H1 (cell line): Measurements from ENCODE around the gene RNASEL. TPM values are rescaled to one million over a fixed set of nuclear protein-coding genes. Genes with fewer than 3 reads are reported as not detected.
A peak's percentile ranks its signal among the peaks of the same experiment; 100 is the strongest.

Experiments used
- CTCF ChIA-PET: fragments of 300-600 bp; sonication (Branson Sonifier 250); formaldehyde crosslinking; loops from one replicate; lab custom pipeline; 2021; ENCODE audit not compliant: partially characterized antibody; lab: Charles Lee
- POLR2A ChIA-PET: fragments of 300-600 bp; sonication (Branson Sonifier 250); formaldehyde crosslinking; loops from one replicate; lab custom pipeline; 2021; ENCODE audit warnings: inconsistent platforms; ENCODE audit not compliant: partially characterized antibody; lab: Charles Lee
- DNase-seq, 2 experiments: peaks; one replicate each; pipeline versions ENCODE4 v3.0.0 to v3.0.0-alpha.2; 2010 to 2022; ENCODE audit warnings: low spot score in 2 of 2, low read depth in 1 of 2, mixed read lengths in 1 of 2
- FAIRE-seq: peaks from 2 replicates; lab custom pipeline; 2011; peaks lifted over from hg19 to GRCh38; lab: Jason Lieb, UNC
- H2AFZ ChIP-seq: 2 replicates; pipeline ENCODE4 v1.8.1; 2012; ENCODE audit warnings: low read length, inconsistent platforms
- H2AK5ac ChIP-seq: 2 replicates; pipeline ENCODE4 v1.6.1; 2013; ENCODE audit warnings: low read depth, low read length
- H2BK120ac ChIP-seq: replicated peaks from 2 replicates; pipeline ENCODE3; 2013; ENCODE audit warnings: low read depth, low read length, inconsistent platforms
- H2BK12ac ChIP-seq: 2 replicates; pipeline ENCODE4 v1.6.1; 2013; ENCODE audit warnings: low read depth, low read length
- H2BK15ac ChIP-seq: 2 replicates; pipeline ENCODE4 v1.6.1; 2013; ENCODE audit warnings: low read length
- H2BK20ac ChIP-seq: 2 replicates; pipeline ENCODE4 v1.6.1; 2013; ENCODE audit warnings: low read length
- H2BK5ac ChIP-seq: 2 replicates; pipeline ENCODE4 v1.6.1; 2013; ENCODE audit warnings: low read depth, low read length
- H3K14ac ChIP-seq: 2 replicates; pipeline ENCODE4 v1.6.1; 2013; ENCODE audit warnings: inconsistent platforms; ENCODE audit not compliant: insufficient read length
- H3K18ac ChIP-seq: 2 replicates; pipeline ENCODE4 v1.6.1; 2013; ENCODE audit warnings: low read length; ENCODE audit errors: extremely low read depth
- H3K23ac ChIP-seq: 2 replicates; pipeline ENCODE4 v1.6.1; 2013; ENCODE audit warnings: inconsistent platforms; ENCODE audit not compliant: insufficient read length
- H3K23me2 ChIP-seq: 2 replicates; pipeline ENCODE4 v1.6.1; 2013; ENCODE audit warnings: low read depth, low read length
- H3K27ac ChIP-seq: 2 replicates; pipeline ENCODE4 v1.6.1; 2011; ENCODE audit warnings: low read depth, low read length, inconsistent platforms
- H3K27me3 ChIP-seq, 4 experiments: replicated peaks in 1 of 4; 1 replicate in 1 of 4; 2 replicates in 3 of 4; pipeline versions ENCODE4 v1.6.1 to v1.8.1; 2011 to 2013; ENCODE audit warnings: low read length in 3 of 4, mild to moderate bottlenecking in 3 of 4, inconsistent platforms in 2 of 4, mixed read lengths in 2 of 4, moderate library complexity in 1 of 4; ENCODE audit not compliant: control insufficient read depth in 3 of 4, insufficient read depth in 3 of 4; ENCODE audit errors: extremely low read depth in 1 of 4
- H3K36me3 ChIP-seq, 4 experiments: 2 replicates each; pipeline versions ENCODE4 v1.6.1 to v1.8.1; 2011 to 2013; ENCODE audit warnings: mild to moderate bottlenecking in 4 of 4, low read length in 3 of 4, moderate library complexity in 2 of 4, control low read depth in 1 of 4, inconsistent platforms in 1 of 4; ENCODE audit not compliant: insufficient read depth in 4 of 4, control insufficient read depth in 2 of 4
- H3K4ac ChIP-seq: replicated peaks from 2 replicates; pipeline ENCODE3; 2013; ENCODE audit warnings: low read length, low read depth, mixed read lengths, inconsistent platforms; ENCODE audit not compliant: insufficient read length
- H3K4me1 ChIP-seq, 4 experiments: replicated peaks in 1 of 4; 1 replicate in 1 of 4; 2 replicates in 3 of 4; pipeline versions ENCODE4 v1.6.1 to v1.8.1; 2011 to 2013; ENCODE audit warnings: low read length in 3 of 4, inconsistent platforms in 2 of 4, mixed read lengths in 1 of 4; ENCODE audit not compliant: insufficient read depth in 4 of 4, control insufficient read depth in 3 of 4
- H3K4me2 ChIP-seq, 2 experiments: 2 replicates each; pipeline versions ENCODE4 v1.6.1 to v1.8.1; 2011 to 2013; ENCODE audit warnings: low read depth in 2 of 2, low read length in 2 of 2, control low read depth in 1 of 2, inconsistent platforms in 1 of 2, mild to moderate bottlenecking in 1 of 2; ENCODE audit not compliant: insufficient read depth in 1 of 2
- H3K4me3 ChIP-seq, 4 experiments: fragments of 200-600, 300-600 bp in 1 of 4; sonication (generic), shearing (Covaris generic), sonication (Bioruptor Twin) in 1 of 4; 2 replicates each; pipeline versions ENCODE4 v1.5.1 to v1.8.1; 2011 to 2016; ENCODE audit warnings: low read length in 4 of 4, low read depth in 3 of 4, control low read depth in 2 of 4, inconsistent platforms in 2 of 4, mild to moderate bottlenecking in 2 of 4, mixed read lengths in 1 of 4, moderate library complexity in 1 of 4; ENCODE audit not compliant: insufficient read depth in 2 of 4; ENCODE audit errors: extremely low read depth in 1 of 4
- H3K56ac ChIP-seq: replicated peaks from 2 replicates; pipeline ENCODE3; 2013; ENCODE audit warnings: low read depth, mild to moderate bottlenecking, mixed read lengths, low read length, inconsistent platforms; ENCODE audit not compliant: insufficient read length
- H3K79me1 ChIP-seq: 2 replicates; pipeline ENCODE4 v1.6.1; 2013; ENCODE audit warnings: low read depth, low read length, control low read depth
- H3K79me2 ChIP-seq, 2 experiments: 2 replicates each; pipeline versions ENCODE4 v1.6.1 to v1.8.1; 2012 to 2013; ENCODE audit warnings: low read length in 2 of 2, mild to moderate bottlenecking in 2 of 2, inconsistent platforms in 1 of 2; ENCODE audit not compliant: insufficient read depth in 2 of 2, control insufficient read depth in 1 of 2
- H3K9ac ChIP-seq, 4 experiments: replicated peaks in 1 of 4; 1 replicate in 1 of 4; 2 replicates in 3 of 4; pipeline versions ENCODE4 v1.6.1 to v1.8.1; 2011 to 2013; ENCODE audit warnings: low read depth in 3 of 4, low read length in 3 of 4, control low read depth in 2 of 4, mild to moderate bottlenecking in 2 of 4, moderate library complexity in 2 of 4, inconsistent platforms in 1 of 4; ENCODE audit errors: extremely low read depth in 1 of 4
- H3K9me3 ChIP-seq, 2 experiments: 2 replicates each; pipeline versions ENCODE4 v1.6.1 to v1.8.1; 2012 to 2013; ENCODE audit warnings: mild to moderate bottlenecking in 2 of 2, moderate library complexity in 2 of 2, control low read depth in 1 of 2, inconsistent platforms in 1 of 2, low read depth in 1 of 2, low read length in 1 of 2, mixed read lengths in 1 of 2; ENCODE audit not compliant: insufficient read depth in 2 of 2
- H4K20me1 ChIP-seq, 2 experiments: replicated peaks in 1 of 2; 2 replicates each; pipeline versions ENCODE3 to v1.8.1; 2011 to 2013; ENCODE audit warnings: inconsistent platforms in 2 of 2, low read length in 2 of 2, mild to moderate bottlenecking in 1 of 2; ENCODE audit not compliant: insufficient read depth in 2 of 2, control insufficient read depth in 1 of 2
- H4K5ac ChIP-seq: 2 replicates; pipeline ENCODE4 v1.6.1; 2013; ENCODE audit warnings: low read length, low read depth, mixed read lengths, inconsistent platforms; ENCODE audit not compliant: insufficient read length
- H4K8ac ChIP-seq: 2 replicates; pipeline ENCODE4 v1.8.0; 2013; ENCODE audit warnings: mild to moderate bottlenecking, moderate library complexity, low read length, inconsistent platforms; ENCODE audit not compliant: insufficient read depth; ENCODE audit errors: extremely low read depth
- H4K91ac ChIP-seq: replicated peaks from 2 replicates; pipeline ENCODE3; 2013; ENCODE audit warnings: low read length, mixed read lengths, inconsistent platforms; ENCODE audit not compliant: insufficient read length
- EP300 ChIP-seq, 2 experiments: IDR thresholded peaks; 1 replicate in 1 of 2; 2 replicates in 1 of 2; pipeline ENCODE4 v1.6.1; 2011 to 2012; ENCODE audit warnings: low read depth in 2 of 2, low read length in 2 of 2, mild to moderate bottlenecking in 2 of 2, borderline replicate concordance in 1 of 2, inconsistent platforms in 1 of 2, moderate library complexity in 1 of 2
- RAD21 ChIP-seq, 2 experiments: IDR thresholded peaks in 1 of 2; conservative IDR thresholded peaks in 1 of 2; 2 replicates each; pipeline ENCODE4 v1.6.1; 2011; ENCODE audit warnings: low read depth in 2 of 2, low read length in 2 of 2, improper control_type of control experiment in 1 of 2, inconsistent platforms in 1 of 2, mild to moderate bottlenecking in 1 of 2, moderate library complexity in 1 of 2
- RFX5 ChIP-seq: IDR thresholded peaks from 2 replicates; pipeline ENCODE4 v1.6.1; 2011; ENCODE audit warnings: low read depth, low read length, improper control_type of control experiment, borderline replicate concordance
- WGBS, 2 experiments: shearing (Covaris generic) in 1 of 2; methylation state at CpG; one replicate each; pipeline versions ENCODE4 v1.1.6 to v1.1.7; 2013 to 2015; ENCODE audit warnings: low lambda C conversion rate in 2 of 2, mixed read lengths in 2 of 2, inconsistent platforms in 1 of 2, low coverage in 1 of 2, missing lambda C conversion rate in 1 of 2; ENCODE audit not compliant: insufficient replicate concordance in 2 of 2, insufficient coverage in 1 of 2, insufficient read length in 1 of 2; ENCODE audit errors: extremely low coverage in 1 of 2, missing lambda C conversion rate in 1 of 2; 5-methylcytosine and 5-hydroxymethylcytosine counted together
- polyA plus RNA-seq, 7 experiments: library from polyadenylated mRNA; depleted of rRNA in 3 of 7; stranded (reverse) in 5 of 7; unstranded in 2 of 7; fragments of >200 nt in 5 of 7; fragments of 200-250 nt in 2 of 7; gene quantifications; 1 replicate in 5 of 7; 2 replicates in 1 of 7; 4 replicates in 1 of 7; pipeline versions ENCODE4 v1.2.1 to v1.2.3, GENCODE V29; 2011 to 2013; ENCODE audit warnings: missing spikeins in 2 of 7, mixed read lengths in 2 of 7
- total RNA-seq: library from RNA; stranded (reverse); fragmentation: NEBNext Ultra II Directional; extraction: Animal tissue kit (Norgen Biotek cat#: 25700); gene quantifications from 2 replicates; pipeline ENCODE4 v1.2.1, GENCODE V29; 2021
- TF ChIP-seq, protein P1 (sequence below), 3 experiments: IDR thresholded peaks; 1 replicate in 2 of 3; 2 replicates in 1 of 3; pipeline versions ENCODE4 v1.5.1 to v1.6.1; 2011; ENCODE audit warnings: low read length in 3 of 3, mild to moderate bottlenecking in 3 of 3, inconsistent platforms in 2 of 3, low read depth in 1 of 3, moderate library complexity in 1 of 3; ENCODE audit not compliant: insufficient read depth in 1 of 3; ENCODE audit errors: control extremely low read depth in 1 of 3

Gene RNASEL
- total and polyA plus RNA-seq, 2 of the 8 experiments (the other 6 are each of a cell fraction or from before 2014, with no cell fraction given), result 0.39 to 0.78 TPM

DNA sequence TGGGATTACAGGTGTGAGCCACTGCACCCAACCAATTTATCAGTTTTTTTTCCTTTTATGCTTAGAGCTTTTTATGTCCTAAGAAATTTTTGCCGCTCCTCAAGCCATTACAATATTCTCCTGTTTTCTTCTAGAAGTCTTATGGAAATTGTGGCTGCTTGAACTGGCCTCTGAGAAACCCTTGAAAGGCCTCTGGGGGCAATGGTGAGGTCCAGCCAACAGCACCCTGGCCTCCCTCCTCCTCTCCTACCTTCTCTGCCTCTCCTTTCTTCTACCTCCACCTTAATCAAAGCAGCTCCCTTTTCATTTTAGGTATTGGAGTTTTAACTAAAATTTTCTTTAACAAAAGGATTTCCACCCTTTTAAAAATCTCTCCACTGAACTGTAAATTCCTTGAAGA is 39.6 kb upstream of the RNASEL start:
- H3K4me3 ChIP-seq, result no peak overlapping the region
- no peak overlapping the region for H2BK120ac ChIP-seq
- no peak overlapping the region for H3K4ac ChIP-seq
- H3K4me2 ChIP-seq, result no peak overlapping the region
- no peaks in the 10 kb centered on the region for H3K9me3 ChIP-seq
- no peak overlapping the region for H2BK5ac ChIP-seq
- DNase-seq (no peak), FAIRE-seq (no peak)
- CTCF ChIA-PET, result interaction anchor here (1.0 to 5.0 kb wide), 12 partner anchors 12 to 155 kb away, joined by 3 to 35 read pairs (median 4); no protein-coding TSS in a partner anchor
- no peak overlapping the region for H4K5ac ChIP-seq
- H4K20me1 ChIP-seq, result no peaks in the 10 kb centered on the region
- H2AFZ ChIP-seq, result no peak overlapping the region
- no peaks in the 10 kb centered on the region for H3K79me1 ChIP-seq
- H2BK20ac ChIP-seq, result no peak overlapping the region
- no peak overlapping the region for H4K8ac ChIP-seq
- H3K27me3 ChIP-seq, result no peaks in the 10 kb centered on the region
- no peak overlapping the region for H3K23ac ChIP-seq
- no peak overlapping the region for H3K18ac ChIP-seq
- H3K27ac ChIP-seq, result no peak overlapping the region
- 90% methylated on average over 1 of the region's 1 CpG; no CpG with 5 or more reads in 1 of the 2 experiments for WGBS, 2 experiments
- H3K14ac ChIP-seq, result no peak overlapping the region
- no peak for TF ChIP-seq EP300 (IDR thresholded peaks at IDR 0.05; ENCODE audit: borderline replicate concordance in 1 of 2, low read depth in 2 of 2, low read length in 2 of 2)
- TF ChIP-seq RAD21 (IDR thresholded peaks at IDR 0.05 in 1 of 2, conservative IDR thresholded peaks at IDR 0.05 in 1 of 2; ENCODE audit: low read depth in 2 of 2, low read length in 2 of 2), result peak in 1 of 2 experiments; percentile 11; a peak in 1 of 4 replicates
- TF ChIP-seq, protein P1, sequence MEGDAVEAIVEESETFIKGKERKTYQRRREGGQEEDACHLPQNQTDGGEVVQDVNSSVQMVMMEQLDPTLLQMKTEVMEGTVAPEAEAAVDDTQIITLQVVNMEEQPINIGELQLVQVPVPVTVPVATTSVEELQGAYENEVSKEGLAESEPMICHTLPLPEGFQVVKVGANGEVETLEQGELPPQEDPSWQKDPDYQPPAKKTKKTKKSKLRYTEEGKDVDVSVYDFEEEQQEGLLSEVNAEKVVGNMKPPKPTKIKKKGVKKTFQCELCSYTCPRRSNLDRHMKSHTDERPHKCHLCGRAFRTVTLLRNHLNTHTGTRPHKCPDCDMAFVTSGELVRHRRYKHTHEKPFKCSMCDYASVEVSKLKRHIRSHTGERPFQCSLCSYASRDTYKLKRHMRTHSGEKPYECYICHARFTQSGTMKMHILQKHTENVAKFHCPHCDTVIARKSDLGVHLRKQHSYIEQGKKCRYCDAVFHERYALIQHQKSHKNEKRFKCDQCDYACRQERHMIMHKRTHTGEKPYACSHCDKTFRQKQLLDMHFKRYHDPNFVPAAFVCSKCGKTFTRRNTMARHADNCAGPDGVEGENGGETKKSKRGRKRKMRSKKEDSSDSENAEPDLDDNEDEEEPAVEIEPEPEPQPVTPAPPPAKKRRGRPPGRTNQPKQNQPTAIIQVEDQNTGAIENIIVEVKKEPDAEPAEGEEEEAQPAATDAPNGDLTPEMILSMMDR (IDR thresholded peaks at IDR 0.05; ENCODE audit: control extremely low read depth in 1 of 3, insufficient read depth in 1 of 3, low read depth in 1 of 3, low read length in 3 of 3), result peak in 2 of 3 experiments; percentile 10 to 11; a peak in 2 of 4 replicates
- TF ChIP-seq RFX5, result no peak
- no peak overlapping the region for H3K56ac ChIP-seq
- H3K4me1 ChIP-seq, result peaks cover 6 to 20% (median 12%) of the 10 kb centered on the region in 4 experiments; a peak in 6 of 7 replicates
- POLR2A ChIA-PET, result interaction anchor here (0.8 to 15.8 kb wide), 4 partner anchors 9 to 39 kb away, joined by 3 to 107 read pairs (median 3); no protein-coding TSS in a partner anchor
- no peak overlapping the region for H2BK12ac ChIP-seq
- H3K79me2 ChIP-seq, result no peaks in the 10 kb centered on the region
- no peak overlapping the region for H4K91ac ChIP-seq
- no peak overlapping the region for H2AK5ac ChIP-seq
- no peak overlapping the region for H2BK15ac ChIP-seq
- H3K9ac ChIP-seq, result no peak overlapping the region
- no peaks in the 10 kb centered on the region for H3K36me3 ChIP-seq
- H3K23me2 ChIP-seq, result no peaks in the 10 kb centered on the region; the same call in 1 of the 2 replicates
